Immature natural killer cell (primary cell): ENCODE results near the gene SLAMF1. TPM values are rescaled to one million over a fixed set of nuclear protein-coding genes. Genes with fewer than 3 reads are reported as not detected.
"Not testable (repeated sequence)": the region's sequence is repeated elsewhere in the genome, so short reads cannot be mapped to it uniquely, and the experiment has no call there.

Experiments
- DNase-seq, 3 donors: peaks; one replicate each; pipeline ENCODE4 v3.0.0; 2022; ENCODE audit warnings: mixed read lengths in 1 of 3
- H3K27ac Mint-ChIP-seq, 6 donors: one replicate each; pipeline ENCODE4 v1.8.0; 2020; ENCODE audit warnings: mixed read lengths in 6 of 6, mild to moderate bottlenecking in 5 of 6, inconsistent platforms in 4 of 6, moderate library complexity in 3 of 6
- H3K27me3 Mint-ChIP-seq, 3 donors: one replicate each; pipeline ENCODE4 v1.8.0; 2020 to 2021; ENCODE audit warnings: low read depth in 3 of 3, mild to moderate bottlenecking in 3 of 3, mixed read lengths in 3 of 3, moderate library complexity in 3 of 3, inconsistent platforms in 1 of 3
- H3K36me3 Mint-ChIP-seq, 3 donors: one replicate each; pipeline ENCODE4 v1.8.0; 2020; ENCODE audit warnings: mixed read lengths in 3 of 3, inconsistent platforms in 2 of 3, mild to moderate bottlenecking in 2 of 3
- H3K4me1 Mint-ChIP-seq, 2 donors: one replicate each; pipeline ENCODE4 v1.8.0; 2020; ENCODE audit warnings: inconsistent platforms in 2 of 2, mild to moderate bottlenecking in 2 of 2, mixed read lengths in 2 of 2, moderate library complexity in 1 of 2
- H3K4me3 Mint-ChIP-seq, 5 donors: one replicate each; pipeline ENCODE4 v1.8.0; 2020; ENCODE audit warnings: mild to moderate bottlenecking in 5 of 5, mixed read lengths in 5 of 5, inconsistent platforms in 3 of 5, moderate library complexity in 3 of 5
- H3K9me3 Mint-ChIP-seq, 6 donors: one replicate each; pipeline ENCODE4 v1.8.0; 2020; ENCODE audit warnings: mild to moderate bottlenecking in 6 of 6, mixed read lengths in 6 of 6, inconsistent platforms in 4 of 6, moderate library complexity in 3 of 6
- polyA plus RNA-seq, 3 donors: library from polyadenylated mRNA; unstranded; fragments of 300-500 nt; fragmentation: Illumina TruSeq; gene quantifications; one replicate each; pipeline ENCODE4 v1.2.3, GENCODE V29; 2021

The SLAMF1 gene
- polyA plus RNA-seq, 3 donors from 2014 or later: 0.12 to 0.21 TPM; not detected in 1

GRCh38 chr1:160658162-160658813, 11.4 kb upstream of the SLAMF1 start:
- Mint-ChIP-seq H3K27ac (no peak overlapping the region), H3K27me3 (peaks cover 3 to 8% (median 6%) of the 10 kb centered on the region in 3 donors), H3K9me3 (no peaks in the 10 kb centered on the region), H3K4me3 (no peak overlapping the region), H3K4me1 (peaks cover 7 to 10% of the 10 kb centered on the region in 2 donors), H3K36me3 (peaks cover 0 to 8% (median 3%) of the 10 kb centered on the region in 3 donors)
- DNase-seq: no peak

- H3K4me1 Mint-ChIP-seq: peaks cover 0 to under 1% of the 10 kb centered on the region in 2 donors
- no peaks in the 10 kb centered on the region for H3K9me3 Mint-ChIP-seq
- no peak for DNase-seq
- H3K36me3 Mint-ChIP-seq: peaks cover 0 to 8% (median 3%) of the 10 kb centered on the region in 3 donors
- no peak overlapping the region for H3K27ac Mint-ChIP-seq
- no peak overlapping the region for H3K4me3 Mint-ChIP-seq
- H3K27me3 Mint-ChIP-seq: peaks cover 3 to 8% (median 4%) of the 10 kb centered on the region in 3 donors
Observed at GRCh38 chr1:160657250-160657781, 10.5 kb upstream of the SLAMF1 start.

- peaks cover 3 to 8% (median 3%) of the 10 kb centered on the region in 3 donors for H3K27me3 Mint-ChIP-seq
- no peaks in the 10 kb centered on the region for H3K9me3 Mint-ChIP-seq
- H3K4me1 Mint-ChIP-seq: peaks cover 2 to 3% of the 10 kb centered on the region in 2 donors
- H3K36me3 Mint-ChIP-seq: peaks cover 0 to 8% (median 3%) of the 10 kb centered on the region in 3 donors
- H3K4me3 Mint-ChIP-seq: no peak overlapping the region
- no peak for DNase-seq
- H3K27ac Mint-ChIP-seq: no peak overlapping the region
Observed at GRCh38 chr1:160656737-160657136, 9.9 kb upstream of the SLAMF1 start.

GRCh38 chr1:160653620-160654016, 6.8 kb upstream of the SLAMF1 start:
- Mint-ChIP-seq H3K4me3 (no peak overlapping the region), H3K27me3 (peaks cover 2 to 5% (median 4%) of the 10 kb centered on the region in 3 donors), H3K4me1 (peaks cover 10 to 12% of the 10 kb centered on the region in 2 donors), H3K36me3 (no peaks in the 10 kb centered on the region), H3K9me3 (no peaks in the 10 kb centered on the region), H3K27ac (no peak overlapping the region)
- DNase-seq: no peak

GRCh38 chr1:160652924-160653619, 6.2 kb upstream of the SLAMF1 start:
- H3K27me3 Mint-ChIP-seq: peaks cover 2 to 5% (median 4%) of the 10 kb centered on the region in 3 donors
- no peak overlapping the region for H3K27ac Mint-ChIP-seq
- no peak overlapping the region for H3K4me3 Mint-ChIP-seq
- no peak for DNase-seq
- H3K4me1 Mint-ChIP-seq: peaks cover 10 to 12% of the 10 kb centered on the region in 2 donors
- H3K36me3 Mint-ChIP-seq: no peaks in the 10 kb centered on the region
- H3K9me3 Mint-ChIP-seq: no peaks in the 10 kb centered on the region

- H3K4me3 Mint-ChIP-seq, H3K27me3 Mint-ChIP-seq, H3K9me3 Mint-ChIP-seq, DNase-seq, H3K27ac Mint-ChIP-seq, H3K36me3 Mint-ChIP-seq: not testable (repeated sequence)
- peaks cover 15 to 16% of the 10 kb centered on the region in 2 donors for H3K4me1 Mint-ChIP-seq
Observed at GRCh38 chr1:160652065-160652641, 5.3 kb upstream of the SLAMF1 start.

GRCh38 chr1:160651433-160652064, 4.7 kb upstream of the SLAMF1 start:
- H3K9me3 Mint-ChIP-seq: no peaks in the 10 kb centered on the region
- H3K27ac Mint-ChIP-seq: no peak overlapping the region
- H3K36me3 Mint-ChIP-seq: no peaks in the 10 kb centered on the region
- peaks cover 17 to 18% of the 10 kb centered on the region in 2 donors for H3K4me1 Mint-ChIP-seq
- H3K4me3 Mint-ChIP-seq: no peak overlapping the region
- H3K27me3 Mint-ChIP-seq: peaks cover 2 to 7% (median 5%) of the 10 kb centered on the region in 3 donors
- no peak for DNase-seq

GRCh38 chr1:160647329-160647720, 481 bp upstream of the SLAMF1 start:
- no peak for DNase-seq
- Mint-ChIP-seq H3K9me3 (no peaks in the 10 kb centered on the region), H3K27me3 (peaks cover under 1 to 7% (median 6%) of the 10 kb centered on the region in 3 donors), H3K36me3 (no peaks in the 10 kb centered on the region), H3K4me1 (peaks cover 17 to 18% of the 10 kb centered on the region in 2 donors), H3K4me3 (no peak overlapping the region), H3K27ac (no peak overlapping the region)

- peaks cover 21% of the 10 kb centered on the region in 2 donors for H3K4me1 Mint-ChIP-seq
- no peak overlapping the region for H3K27ac Mint-ChIP-seq
- no peaks in the 10 kb centered on the region for H3K36me3 Mint-ChIP-seq
- no peaks in the 10 kb centered on the region for H3K9me3 Mint-ChIP-seq
- no peak overlapping the region for H3K4me3 Mint-ChIP-seq
- peaks cover 0 to 10% (median 7%) of the 10 kb centered on the region in 3 donors for H3K27me3 Mint-ChIP-seq
- no peak for DNase-seq
Observed at GRCh38 chr1:160646180-160646579, 664 bp downstream of the SLAMF1 start.

GRCh38 chr1:160645386-160646130, 1.3 kb downstream of the SLAMF1 start:
- DNase-seq: no peak
- H3K4me3 Mint-ChIP-seq: no peak overlapping the region
- peaks cover 23% of the 10 kb centered on the region in 2 donors for H3K4me1 Mint-ChIP-seq
- H3K9me3 Mint-ChIP-seq: no peaks in the 10 kb centered on the region
- no peaks in the 10 kb centered on the region for H3K36me3 Mint-ChIP-seq
- no peak overlapping the region for H3K27ac Mint-ChIP-seq
- peaks cover 0 to 10% (median 5%) of the 10 kb centered on the region in 3 donors for H3K27me3 Mint-ChIP-seq

- no peak overlapping the region for H3K27ac Mint-ChIP-seq
- DNase-seq: no peak
- H3K9me3 Mint-ChIP-seq: no peaks in the 10 kb centered on the region
- peaks cover 2 to 10% (median 5%) of the 10 kb centered on the region in 3 donors for H3K27me3 Mint-ChIP-seq
- H3K4me3 Mint-ChIP-seq: no peak overlapping the region
- H3K36me3 Mint-ChIP-seq: no peaks in the 10 kb centered on the region
- H3K4me1 Mint-ChIP-seq: peaks cover 33 to 35% of the 10 kb centered on the region in 2 donors
Observed at GRCh38 chr1:160644399-160644798, 2.4 kb downstream of the SLAMF1 start.

GRCh38 chr1:160643138-160643537, 3.7 kb downstream of the SLAMF1 start:
- no peak overlapping the region for H3K27ac Mint-ChIP-seq
- H3K4me3 Mint-ChIP-seq: no peak overlapping the region
- peaks cover 7 to 12% (median 10%) of the 10 kb centered on the region in 3 donors for H3K27me3 Mint-ChIP-seq
- no peaks in the 10 kb centered on the region for H3K9me3 Mint-ChIP-seq
- no peak for DNase-seq
- H3K4me1 Mint-ChIP-seq: peaks cover 46 to 48% of the 10 kb centered on the region in 2 donors
- no peaks in the 10 kb centered on the region for H3K36me3 Mint-ChIP-seq

GRCh38 chr1:160642281-160642644, 4.6 kb downstream of the SLAMF1 start:
- Mint-ChIP-seq H3K27me3 (peaks cover 9 to 14% (median 12%) of the 10 kb centered on the region in 3 donors), H3K36me3 (no peaks in the 10 kb centered on the region), H3K4me1 (peaks cover 51 to 53% of the 10 kb centered on the region in 2 donors), H3K4me3 (no peak overlapping the region), H3K27ac (no peak overlapping the region), H3K9me3 (no peaks in the 10 kb centered on the region)
- DNase-seq: no peak
